ENCODE measurements around the gene SIPA1.
A peak's percentile ranks its signal among the peaks of the same experiment; 100 is the strongest.

SIPA1 gene

DNA sequence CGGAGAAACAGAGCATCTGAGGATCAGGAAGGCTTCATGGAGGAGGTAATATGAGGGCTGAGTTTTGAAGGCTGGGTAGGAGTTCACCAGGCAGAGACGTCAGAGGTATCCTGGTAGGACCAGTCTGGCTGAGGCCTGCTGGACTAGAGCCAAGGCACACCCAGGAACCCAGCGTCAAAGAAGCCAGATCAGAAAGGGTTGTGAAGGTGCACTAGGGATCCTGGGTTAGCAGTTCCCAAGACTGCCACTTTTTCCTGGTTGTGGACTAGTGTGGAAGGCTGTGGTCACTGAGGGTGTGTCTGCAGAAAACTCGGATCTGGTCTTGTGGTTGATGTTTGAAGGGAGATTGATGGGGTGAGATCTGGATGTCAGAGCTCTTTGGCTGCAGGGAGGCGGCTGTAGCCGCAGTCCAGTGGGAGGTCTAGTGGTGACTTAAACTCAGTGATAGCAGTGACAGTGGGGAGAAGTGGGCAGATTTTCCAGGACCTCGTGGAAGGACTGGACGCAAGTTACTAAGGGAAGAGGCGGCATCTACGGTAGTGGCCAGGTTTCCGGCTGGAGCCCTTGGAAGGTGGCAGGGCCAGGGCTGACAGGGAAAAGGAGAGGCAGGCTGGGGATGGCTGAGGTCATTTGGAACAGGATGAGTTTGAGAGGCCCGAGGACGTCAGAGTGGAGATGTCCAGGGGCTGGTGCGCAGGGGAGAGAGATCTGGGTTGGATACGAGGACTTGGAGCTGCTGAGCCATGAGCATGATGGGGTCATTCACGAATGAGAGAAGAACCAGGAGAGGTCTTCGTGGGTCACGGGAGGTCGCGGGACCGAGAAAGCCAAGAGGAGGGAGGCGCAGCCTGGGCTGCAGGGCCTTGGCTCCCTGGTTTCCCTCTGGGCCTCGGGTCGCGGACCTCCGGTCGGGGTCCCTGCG, 13.9 kb downstream of the SIPA1 start:
- DNase-seq (ENCODE audit: low read depth): no peak
- TF ChIP-seq, protein P1, sequence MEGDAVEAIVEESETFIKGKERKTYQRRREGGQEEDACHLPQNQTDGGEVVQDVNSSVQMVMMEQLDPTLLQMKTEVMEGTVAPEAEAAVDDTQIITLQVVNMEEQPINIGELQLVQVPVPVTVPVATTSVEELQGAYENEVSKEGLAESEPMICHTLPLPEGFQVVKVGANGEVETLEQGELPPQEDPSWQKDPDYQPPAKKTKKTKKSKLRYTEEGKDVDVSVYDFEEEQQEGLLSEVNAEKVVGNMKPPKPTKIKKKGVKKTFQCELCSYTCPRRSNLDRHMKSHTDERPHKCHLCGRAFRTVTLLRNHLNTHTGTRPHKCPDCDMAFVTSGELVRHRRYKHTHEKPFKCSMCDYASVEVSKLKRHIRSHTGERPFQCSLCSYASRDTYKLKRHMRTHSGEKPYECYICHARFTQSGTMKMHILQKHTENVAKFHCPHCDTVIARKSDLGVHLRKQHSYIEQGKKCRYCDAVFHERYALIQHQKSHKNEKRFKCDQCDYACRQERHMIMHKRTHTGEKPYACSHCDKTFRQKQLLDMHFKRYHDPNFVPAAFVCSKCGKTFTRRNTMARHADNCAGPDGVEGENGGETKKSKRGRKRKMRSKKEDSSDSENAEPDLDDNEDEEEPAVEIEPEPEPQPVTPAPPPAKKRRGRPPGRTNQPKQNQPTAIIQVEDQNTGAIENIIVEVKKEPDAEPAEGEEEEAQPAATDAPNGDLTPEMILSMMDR (conservative IDR thresholded peaks at IDR 0.05; ENCODE audit: low read length): no peak

DNA sequence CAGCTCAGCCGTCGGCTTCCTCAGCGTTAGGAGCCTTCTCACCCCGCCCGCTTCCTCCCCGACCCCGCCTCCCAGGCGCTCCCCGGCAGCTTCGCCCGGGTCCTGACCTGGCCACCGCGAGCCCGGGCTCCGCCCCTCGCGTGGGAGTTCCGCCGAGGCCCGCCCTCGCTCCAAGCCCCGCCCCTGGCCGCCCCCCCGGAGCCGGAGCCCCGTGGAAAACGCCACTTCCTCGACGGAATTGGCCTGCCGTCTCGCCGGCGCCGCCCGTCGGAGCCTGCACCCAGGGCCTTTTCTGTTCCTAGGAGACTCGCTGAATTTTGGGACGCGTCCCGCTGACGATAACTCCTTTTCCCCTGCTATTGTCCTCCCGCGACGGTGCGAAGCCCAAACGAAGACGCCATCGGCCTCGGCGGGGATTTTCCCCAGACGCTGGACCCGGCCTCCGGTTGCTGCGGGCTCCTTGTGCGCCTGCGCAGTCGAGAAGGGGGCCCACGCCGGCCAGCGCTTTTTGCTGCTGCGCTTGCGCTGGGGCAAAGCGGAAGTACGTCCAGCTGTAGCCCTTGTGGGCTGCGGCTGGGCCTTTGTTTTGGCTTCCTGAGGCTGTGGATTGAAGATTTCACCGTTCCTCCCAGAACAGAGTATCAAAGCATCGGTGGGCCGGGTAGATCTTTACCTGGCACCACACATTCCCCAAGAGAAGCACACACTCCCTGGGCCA, 14.8 kb downstream of the SIPA1 start:
- TF ChIP-seq, protein P1 (conservative IDR thresholded peaks at IDR 0.05; ENCODE audit: low read length): no peak
- DNase-seq (ENCODE audit: low read depth): peak; percentile 93
- peak overlapping the region; percentile 69 for H3K4me3 ChIP-seq (ENCODE audit: low read length)

More for the DNA sequence above, 13.9 kb downstream of the SIPA1 start:
- H3K4me3 ChIP-seq (ENCODE audit: low read length): peak overlapping the region; percentile 62

DNA sequence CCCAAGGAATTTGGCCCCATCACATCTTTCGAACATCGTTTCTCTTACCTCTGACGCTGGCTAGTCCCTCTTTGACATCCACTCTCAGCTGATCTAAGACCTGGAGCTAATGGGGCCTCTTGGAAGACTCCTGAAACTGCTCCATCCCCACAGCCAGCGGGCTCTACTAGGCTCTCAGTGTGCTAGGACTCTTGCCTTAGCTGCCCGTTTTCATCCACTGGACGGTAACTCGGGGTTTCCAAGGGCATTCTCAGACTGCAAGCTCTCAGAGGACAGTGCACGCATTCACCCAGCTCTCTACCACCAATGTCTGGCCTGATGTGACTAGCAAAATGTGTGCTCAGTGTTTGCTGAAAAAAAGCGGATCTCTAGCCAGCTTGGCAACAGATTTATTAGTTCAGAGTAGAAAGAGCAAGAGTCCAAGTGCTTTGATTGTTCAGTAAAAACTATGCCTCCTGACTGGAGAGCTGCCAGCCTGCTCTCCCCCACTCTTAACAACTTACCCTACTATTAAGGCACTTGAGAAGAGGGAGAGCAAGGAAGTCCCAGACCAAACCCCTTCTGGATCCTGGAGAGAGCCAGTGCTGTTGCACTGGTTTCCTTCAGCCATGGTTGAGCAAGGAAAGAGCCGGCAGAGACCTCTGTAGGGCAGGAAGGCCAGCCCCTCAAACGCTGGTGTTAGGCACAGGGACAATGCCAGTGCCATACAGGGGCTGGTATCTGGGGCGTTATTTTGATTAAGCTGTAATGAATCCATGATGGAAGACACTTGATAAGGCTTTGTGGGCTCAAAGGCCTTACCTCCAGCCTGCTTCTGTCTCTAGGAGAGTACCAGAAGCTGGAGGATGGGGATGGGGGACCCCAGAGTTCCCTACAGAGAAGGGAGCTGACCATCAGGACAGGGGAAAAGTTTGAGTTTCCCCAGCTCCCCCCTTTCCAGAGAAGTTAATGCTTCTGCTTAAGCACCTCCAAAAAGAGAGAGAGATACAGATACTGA, 15.6 kb downstream of the SIPA1 start:
- H3K4me3 ChIP-seq (ENCODE audit: low read length): peak overlapping the region; percentile 69
- TF ChIP-seq, protein P1 (conservative IDR thresholded peaks at IDR 0.05; ENCODE audit: low read length): no peak
- no peak for DNase-seq (ENCODE audit: low read depth)

DNA sequence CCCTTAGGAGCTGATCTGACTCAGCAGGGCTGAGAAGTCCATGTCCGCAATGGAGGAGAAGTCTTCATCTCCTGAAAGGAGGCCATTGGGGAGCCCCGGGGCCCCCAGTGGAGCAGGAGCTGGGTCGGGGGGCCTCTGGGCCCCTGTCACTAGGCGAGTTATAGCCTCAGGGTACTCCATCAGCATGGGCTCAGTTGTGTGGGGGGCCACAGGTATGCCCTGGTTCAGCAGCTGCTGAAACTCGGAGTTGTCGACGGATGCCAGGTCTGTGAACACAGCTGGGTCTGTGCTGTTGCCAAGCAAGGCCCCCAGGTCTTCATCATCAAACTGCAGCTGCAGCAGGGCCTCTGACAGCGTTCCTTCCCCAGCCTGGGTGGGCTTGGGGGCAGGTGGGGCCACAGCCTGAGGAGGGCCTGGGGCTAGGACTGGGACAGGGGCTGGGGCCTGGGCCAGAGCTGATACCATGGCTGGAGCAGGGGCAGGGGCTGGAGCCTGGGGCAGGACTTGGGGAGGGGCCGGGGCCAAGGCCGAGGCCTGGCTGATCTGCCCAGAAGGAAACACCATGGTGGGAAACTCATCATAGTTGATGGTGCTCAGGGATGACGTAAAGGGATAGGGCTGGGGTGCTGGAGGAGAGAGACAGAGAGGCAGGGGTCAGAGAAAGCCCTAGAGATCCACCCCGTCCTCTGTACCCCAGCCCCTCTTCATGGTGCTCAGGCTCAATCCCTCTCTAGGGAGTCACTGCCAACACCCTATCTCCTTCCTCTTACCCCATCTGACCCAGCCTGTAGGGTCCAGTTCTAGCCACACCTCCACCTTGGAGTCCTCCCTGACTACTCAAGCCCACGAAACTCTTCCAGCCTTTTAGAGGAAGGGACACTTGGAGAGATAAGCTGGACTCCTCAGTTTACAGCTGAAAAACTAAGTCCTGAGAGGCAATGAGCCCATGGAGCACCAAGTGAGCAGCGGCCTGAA, 16.8 kb downstream of the SIPA1 start:
- TF ChIP-seq, protein P1 (conservative IDR thresholded peaks at IDR 0.05; ENCODE audit: low read length): no peak
- H3K4me3 ChIP-seq (ENCODE audit: low read length): no peak overlapping the region
- DNase-seq (ENCODE audit: low read depth): no peak

DNA sequence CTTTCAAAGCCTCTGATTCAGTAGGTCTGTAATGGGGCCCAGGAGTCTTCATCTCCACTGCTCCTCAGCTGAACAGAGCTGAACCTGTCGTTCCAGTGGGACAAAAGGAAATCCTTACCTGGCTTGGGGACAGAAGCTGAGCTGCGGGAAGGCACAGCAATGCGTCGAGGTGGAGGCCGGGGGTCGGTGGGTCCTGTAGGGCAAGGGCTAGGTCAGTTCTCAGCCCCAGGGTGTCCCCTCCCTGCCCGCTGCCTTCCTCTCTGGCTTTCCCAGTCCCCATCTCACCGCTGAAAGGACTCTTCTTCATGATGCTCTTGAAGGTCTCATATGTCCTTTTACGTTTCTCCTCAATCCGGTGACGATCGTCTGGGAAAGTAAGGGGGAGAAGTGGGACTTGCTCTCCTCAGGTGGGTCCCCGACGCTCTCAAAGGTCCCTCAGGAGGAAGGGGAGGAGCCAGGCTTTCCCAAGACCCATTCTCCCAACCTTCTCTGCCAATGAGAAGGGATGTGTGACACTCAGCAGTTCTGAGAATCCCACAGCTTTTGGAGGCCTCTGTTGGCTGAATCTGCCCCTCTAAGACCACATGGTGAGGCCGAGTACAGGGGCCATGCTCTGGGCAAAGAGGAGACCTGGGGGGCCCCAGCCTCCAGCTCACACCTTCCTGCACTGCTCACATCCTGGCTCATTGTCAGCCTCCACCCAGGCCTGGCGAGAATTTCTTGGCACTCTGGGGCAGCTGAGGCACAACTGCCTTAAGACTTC, 17.9 kb downstream of the SIPA1 start:
- no peak overlapping the region for H3K4me3 ChIP-seq (ENCODE audit: low read length)
- DNase-seq (ENCODE audit: low read depth): no peak
- TF ChIP-seq, protein P1 (conservative IDR thresholded peaks at IDR 0.05; ENCODE audit: low read length): no peak
